Body of pancreas (tissue), 4 donors: ENCODE measurements around the gene HIF3A. TPM values are rescaled to one million over a fixed set of nuclear protein-coding genes. Genes with fewer than 3 reads are reported as not detected.
A peak's percentile ranks its signal among the peaks of the same experiment; 100 is the strongest.

Source experiments
- ATAC-seq: fragments of 150-250 bp; one replicate; pipeline ENCODE4 v1.9.1; 2016
- DNase-seq, 4 donors: peaks; one replicate each; pipeline ENCODE4 v3.0.0-alpha.2; 2019
- H3K27ac ChIP-seq, 4 donors: fragments of 200-600 bp; sonication (generic); 1 replicate in 3 of 4; 2 replicates in 1 of 4; pipeline versions ENCODE4 v1.5.1 to v1.6.1; 2016 to 2019; ENCODE audit warnings: mild to moderate bottlenecking in 1 of 4, mixed read lengths in 1 of 4, moderate library complexity in 1 of 4
- H3K27me3 ChIP-seq, 2 donors: fragments of 200-600 bp; sonication (generic); one replicate each; pipeline ENCODE4 v1.6.0; 2016; ENCODE audit warnings: mild to moderate bottlenecking in 1 of 2
- H3K36me3 ChIP-seq, 2 donors: fragments of 200-600 bp; sonication (generic); replicated peaks in 1 of 2; 2 replicates each; pipeline ENCODE4 v1.5.1; 2016; ENCODE audit warnings: low read depth in 2 of 2; ENCODE audit not compliant: insufficient read depth in 1 of 2
- H3K4me1 ChIP-seq: fragments of 200-600 bp; sonication (generic); one replicate; pipeline ENCODE4 v1.6.0; 2016
- H3K4me3 ChIP-seq, 2 donors: fragments of 200-600 bp; sonication (generic); 1 replicate in 1 of 2; 2 replicates in 1 of 2; pipeline ENCODE4 v1.5.1; 2016 to 2019
- H3K9me3 ChIP-seq, 3 donors: fragments of 200-600 bp; sonication (generic); 1 replicate in 2 of 3; 2 replicates in 1 of 3; pipeline ENCODE4 v1.5.1; 2016
- POLR2A ChIP-seq, 3 donors: fragments of 450-650 bp; IDR thresholded peaks; one replicate each; pipeline ENCODE4 v1.6.1; 2016; ENCODE audit warnings: antibody characterized with exemption in 3 of 3, mild to moderate bottlenecking in 2 of 3
- WGBS, 2 donors: methylation state at CpG; one replicate each; pipeline ENCODE4 v1.1.5; 2017; 5-methylcytosine and 5-hydroxymethylcytosine counted together
- intact Hi-C: fragments of 100-400 bp; cut with DNase I; formaldehyde crosslinking; loops from one replicate; pipeline ENCODE4 v1.15.1; 2023
- total RNA-seq, 2 donors: library from RNA; depleted of rRNA; stranded (reverse); fragments of >200 nt; gene quantifications; one replicate each; pipeline ENCODE4 v1.1.0, GENCODE V29; 2016
- TF ChIP-seq, protein P1 (sequence below), 7 experiments: fragments of 450-650 bp in 4 of 7; fragments of 200-600 bp in 3 of 7; sonication (generic) in 3 of 7; IDR thresholded peaks; one replicate each; pipeline ENCODE4 v1.5.1; 2016 to 2019; ENCODE audit warnings: antibody characterized with exemption in 7 of 7

The HIF3A gene
- total RNA-seq, 2 donors from 2014 or later = 24.4 to 63.3 TPM

DNA sequence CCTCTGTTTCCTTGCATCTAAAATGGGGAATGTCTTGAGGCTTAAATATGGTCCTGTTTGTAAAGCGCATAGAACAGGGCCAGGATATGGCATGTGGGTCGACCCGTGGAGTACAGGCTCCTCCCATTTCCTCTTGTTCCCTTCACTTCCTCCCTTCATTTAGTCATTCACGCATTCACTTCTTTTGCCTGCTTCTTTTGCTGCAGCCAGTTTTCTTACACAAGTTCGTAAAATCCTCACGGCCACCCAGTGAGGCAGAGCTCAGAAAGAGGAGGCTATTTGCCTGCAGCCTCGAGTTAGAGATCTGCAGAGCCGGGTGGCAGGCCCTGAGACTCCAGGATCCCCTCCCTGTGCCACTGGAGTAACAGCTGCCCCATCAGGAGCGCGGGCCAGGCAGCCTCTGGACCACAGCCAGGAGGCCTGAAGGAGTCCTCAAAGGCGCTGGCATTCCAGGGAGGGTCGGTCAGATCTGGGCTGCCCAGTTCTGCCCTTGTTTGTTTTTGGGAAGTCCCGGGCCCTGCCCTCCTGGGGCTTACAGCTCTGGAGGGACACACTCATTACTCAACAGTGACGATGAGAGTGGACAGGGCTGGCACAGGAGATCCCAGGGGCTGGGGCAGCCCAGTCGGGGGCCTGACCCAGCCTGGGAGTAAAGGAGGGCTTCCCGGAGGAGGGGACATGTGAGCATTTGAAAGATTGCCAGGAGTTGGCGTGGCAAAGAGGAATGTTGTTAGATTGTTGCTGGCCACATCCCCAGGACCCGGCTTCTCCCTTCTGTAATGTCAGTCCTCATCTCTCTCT, 54.6 kb downstream of the HIF3A start:
- 42 to 47% methylated on average over 15 to 18 of the region's 18 CpGs for WGBS, 2 donors
- H3K4me1 ChIP-seq = peaks cover 76% of the 10 kb centered on the region
- H3K27ac ChIP-seq = peak overlapping the region; percentile 50 to 69 (median 65)
- DNase-seq (peak; percentile 47 to 75 (median 64)), ATAC-seq (peak; percentile 2)
- no peaks in the 10 kb centered on the region for H3K27me3 ChIP-seq
- H3K36me3 ChIP-seq = peaks cover 0 to 11% of the 10 kb centered on the region in 2 donors
- intact Hi-C loops = no loop called here
- H3K4me3 ChIP-seq = no peak overlapping the region
- TF ChIP-seq POLR2A (IDR thresholded peaks at IDR 0.05) = no peak
- TF ChIP-seq, protein P1, sequence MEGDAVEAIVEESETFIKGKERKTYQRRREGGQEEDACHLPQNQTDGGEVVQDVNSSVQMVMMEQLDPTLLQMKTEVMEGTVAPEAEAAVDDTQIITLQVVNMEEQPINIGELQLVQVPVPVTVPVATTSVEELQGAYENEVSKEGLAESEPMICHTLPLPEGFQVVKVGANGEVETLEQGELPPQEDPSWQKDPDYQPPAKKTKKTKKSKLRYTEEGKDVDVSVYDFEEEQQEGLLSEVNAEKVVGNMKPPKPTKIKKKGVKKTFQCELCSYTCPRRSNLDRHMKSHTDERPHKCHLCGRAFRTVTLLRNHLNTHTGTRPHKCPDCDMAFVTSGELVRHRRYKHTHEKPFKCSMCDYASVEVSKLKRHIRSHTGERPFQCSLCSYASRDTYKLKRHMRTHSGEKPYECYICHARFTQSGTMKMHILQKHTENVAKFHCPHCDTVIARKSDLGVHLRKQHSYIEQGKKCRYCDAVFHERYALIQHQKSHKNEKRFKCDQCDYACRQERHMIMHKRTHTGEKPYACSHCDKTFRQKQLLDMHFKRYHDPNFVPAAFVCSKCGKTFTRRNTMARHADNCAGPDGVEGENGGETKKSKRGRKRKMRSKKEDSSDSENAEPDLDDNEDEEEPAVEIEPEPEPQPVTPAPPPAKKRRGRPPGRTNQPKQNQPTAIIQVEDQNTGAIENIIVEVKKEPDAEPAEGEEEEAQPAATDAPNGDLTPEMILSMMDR (IDR thresholded peaks at IDR 0.05) = no peak
- no peaks in the 10 kb centered on the region for H3K9me3 ChIP-seq

DNA sequence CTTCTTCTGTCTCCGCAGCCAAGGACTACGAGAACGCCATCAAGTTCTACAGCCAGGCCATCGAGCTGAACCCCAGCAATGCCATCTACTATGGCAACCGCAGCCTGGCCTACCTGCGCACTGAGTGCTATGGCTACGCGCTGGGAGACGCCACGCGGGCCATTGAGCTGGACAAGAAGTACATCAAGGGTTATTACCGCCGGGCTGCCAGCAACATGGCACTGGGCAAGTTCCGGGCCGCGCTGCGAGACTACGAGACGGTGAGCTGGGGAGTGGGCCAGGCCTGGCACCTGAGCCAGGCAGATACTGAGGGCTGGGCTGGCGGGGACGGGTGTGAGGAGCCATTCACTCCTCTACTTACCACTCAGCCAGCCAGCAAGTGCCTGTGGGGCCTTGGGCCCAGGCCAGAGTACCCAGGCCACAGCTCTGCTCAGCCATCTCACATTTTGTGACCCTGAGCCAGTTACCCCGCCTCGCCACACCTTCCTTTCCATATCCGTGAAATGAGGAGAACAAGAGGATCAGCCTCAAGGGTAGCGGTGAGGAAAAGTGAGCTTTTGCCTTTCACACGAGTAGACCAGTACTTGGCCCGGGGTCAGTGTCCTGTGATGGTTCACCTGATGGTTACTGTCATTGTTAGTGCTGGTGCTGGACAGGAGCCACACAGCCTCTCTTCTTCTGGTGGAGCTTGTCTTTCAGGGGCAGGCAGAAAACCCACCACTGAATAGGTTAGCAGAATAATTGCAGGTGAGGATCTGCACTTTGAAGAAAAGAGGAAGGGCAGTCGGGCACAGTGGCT, 57.1 kb downstream of the HIF3A start:
- DNase-seq (peak in 2 of 4 donors; percentile 70 to 73), ATAC-seq (no peak)
- no peaks in the 10 kb centered on the region for H3K27me3 ChIP-seq
- 86 to 89% methylated on average over 4 to 22 of the region's 28 CpGs for WGBS, 2 donors
- no peaks in the 10 kb centered on the region for H3K9me3 ChIP-seq
- no peak overlapping the region for H3K4me3 ChIP-seq
- TF ChIP-seq, protein P1 (IDR thresholded peaks at IDR 0.05) = no peak
- TF ChIP-seq POLR2A (IDR thresholded peaks at IDR 0.05) = no peak
- intact Hi-C loops = no loop called here
- H3K27ac ChIP-seq = no peak overlapping the region
- peaks cover 0 to 11% of the 10 kb centered on the region in 2 donors for H3K36me3 ChIP-seq
- peaks cover 70% of the 10 kb centered on the region for H3K4me1 ChIP-seq

DNA sequence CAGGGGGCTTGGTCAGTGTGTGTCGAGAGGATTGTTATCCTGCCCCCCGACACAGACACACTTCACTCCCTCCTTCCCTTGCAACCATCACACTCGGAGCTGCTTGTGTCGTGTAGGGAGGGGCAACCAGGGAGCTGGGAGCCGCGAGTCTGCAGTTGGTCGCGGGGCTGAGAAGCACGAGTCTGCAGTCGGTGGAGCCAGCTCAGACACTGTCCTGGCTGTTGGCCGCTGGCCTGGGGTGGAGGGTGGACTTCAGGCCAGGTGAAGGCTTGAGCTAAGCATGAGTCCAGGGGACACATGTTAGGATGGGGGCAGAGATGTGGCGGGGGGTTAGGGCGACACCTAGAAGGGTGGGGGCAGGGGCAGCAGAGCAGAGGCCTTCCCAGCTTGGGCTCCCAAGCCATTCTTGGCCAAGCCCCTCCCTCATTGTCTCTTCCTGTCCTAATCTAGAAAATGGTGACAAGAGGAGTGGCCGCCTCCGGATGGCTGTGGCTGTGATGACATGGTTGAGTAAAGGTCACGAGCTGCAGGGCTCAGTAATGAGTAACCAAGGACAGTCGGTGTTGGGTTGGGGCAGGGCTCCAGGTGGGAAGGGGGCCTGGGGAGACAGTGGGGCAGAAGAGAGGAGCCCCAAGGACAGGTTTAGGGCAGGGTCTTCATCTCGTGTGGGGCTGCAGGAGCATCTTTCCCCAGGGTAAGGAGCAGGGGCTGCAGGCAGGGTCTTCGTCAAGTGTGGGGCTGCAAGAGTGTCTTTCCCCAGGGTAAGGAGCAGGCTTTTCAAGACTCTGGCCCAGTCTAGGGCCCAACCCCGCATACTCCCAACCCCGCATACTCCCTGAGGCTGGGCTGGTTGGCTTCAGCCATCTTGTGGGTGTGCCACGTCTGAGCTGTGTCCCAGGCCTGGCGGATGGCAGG, 58.6 kb downstream of the HIF3A start:
- intact Hi-C loops = no loop called here
- Histone ChIP-seq H3K27me3 (no peaks in the 10 kb centered on the region), H3K4me3 (no peak overlapping the region), H3K27ac (peak overlapping the region in 2 of 4 donors; percentile 31 to 73), H3K9me3 (no peaks in the 10 kb centered on the region), H3K4me1 (peaks cover 54% of the 10 kb centered on the region), H3K36me3 (peaks cover 0 to 11% of the 10 kb centered on the region in 2 donors)
- TF ChIP-seq, protein P1 (IDR thresholded peaks at IDR 0.05) = no peak
- no peak for TF ChIP-seq POLR2A (IDR thresholded peaks at IDR 0.05)
- DNase-seq (no peak), ATAC-seq (no peak)
- 73 to 75% methylated on average over 19 to 23 of the region's 23 CpGs for WGBS, 2 donors

DNA sequence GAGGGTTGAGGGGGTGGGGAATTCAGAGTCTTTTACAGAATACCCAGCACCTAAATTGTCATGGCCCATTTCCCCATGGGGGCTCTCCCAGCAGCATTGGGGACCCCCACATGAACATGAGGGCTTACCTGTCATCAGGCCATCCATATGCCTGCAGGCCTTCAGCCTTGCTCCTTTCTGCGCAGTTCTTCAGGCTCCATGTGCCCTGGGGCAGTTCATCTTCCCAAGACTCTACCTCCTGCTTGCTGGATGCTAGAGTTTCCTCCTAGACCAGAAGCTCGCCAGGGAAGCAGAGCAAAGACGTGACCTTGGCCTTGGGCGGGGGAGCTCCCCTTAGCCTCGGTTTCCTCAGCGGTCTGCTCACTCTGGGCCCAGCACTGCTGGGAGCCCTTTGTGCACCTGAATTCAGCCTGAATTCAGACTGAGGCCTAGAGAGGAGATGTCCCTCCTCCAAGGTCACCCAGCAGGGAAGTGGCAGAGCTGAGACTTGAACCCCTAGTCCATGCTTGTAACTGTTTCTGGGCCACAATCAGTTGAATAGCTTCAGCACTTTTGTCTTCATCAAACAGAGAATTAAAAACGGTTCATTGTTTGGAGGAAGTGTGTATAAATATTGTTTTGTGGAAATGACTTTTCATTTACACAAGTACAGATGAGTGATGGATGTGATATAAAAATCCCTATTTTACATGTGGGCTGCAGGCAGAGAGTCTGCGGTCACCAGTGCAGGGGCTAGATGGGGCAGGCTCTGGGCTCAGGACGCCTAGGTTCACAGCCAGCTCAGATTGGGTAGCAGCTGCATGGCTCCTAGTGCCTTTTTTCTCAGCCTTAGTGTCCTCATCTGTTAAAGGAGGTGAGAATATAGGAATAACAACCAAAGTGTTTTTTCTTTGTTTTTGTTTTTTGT, 59.6 kb downstream of the HIF3A start:
- peaks cover 45% of the 10 kb centered on the region for H3K4me1 ChIP-seq
- intact Hi-C loops = no loop called here

More for the DNA sequence above, 59.6 kb downstream of the HIF3A start:
- no peak for ATAC-seq
- H3K27ac ChIP-seq = peak overlapping the region in 3 of 4 donors; percentile 16 to 73 (median 72)
- H3K4me3 ChIP-seq = no peak overlapping the region
- H3K27me3 ChIP-seq = no peaks in the 10 kb centered on the region
- DNase-seq = no peak
- 80 to 84% methylated on average over 9 of the region's 9 CpGs for WGBS, 2 donors
- H3K36me3 ChIP-seq = peaks cover 0 to 11% of the 10 kb centered on the region in 2 donors
- H3K9me3 ChIP-seq = no peaks in the 10 kb centered on the region
- TF ChIP-seq, protein P1 (IDR thresholded peaks at IDR 0.05) = no peak
- TF ChIP-seq POLR2A (IDR thresholded peaks at IDR 0.05) = no peak
